CD14-positive monocyte (primary cell): ENCODE data around the gene HOXD8. TPM values are rescaled to one million over a fixed set of nuclear protein-coding genes. Genes with fewer than 3 reads are reported as not detected.

Source experiments
- DNase-seq, 3 donors: peaks; one replicate each; pipeline ENCODE4 v3.0.0-alpha.2; 2011 to 2022
- H2AFZ ChIP-seq: 2 replicates; pipeline ENCODE4 v1.6.0; 2012; ENCODE audit warnings: mild to moderate bottlenecking, low read depth, low read length, inconsistent platforms; ENCODE audit not compliant: insufficient read depth, poor library complexity, severe bottlenecking
- H3K27ac ChIP-seq, 2 donors: 1 replicate in 1 of 2; 2 replicates in 1 of 2; pipeline ENCODE4 v1.5.1; 2012 to 2013; ENCODE audit warnings: low read length in 2 of 2, control low read depth in 1 of 2, inconsistent platforms in 1 of 2, low read depth in 1 of 2, mild to moderate bottlenecking in 1 of 2
- H3K27me3 ChIP-seq, 2 donors: one replicate each; pipeline versions ENCODE4 v1.6.0 to v1.6.1; 2011 to 2013; ENCODE audit warnings: low read length in 2 of 2; ENCODE audit not compliant: control insufficient read depth in 2 of 2, insufficient read depth in 2 of 2
- H3K36me3 ChIP-seq, 2 donors: replicated peaks in 1 of 2; 1 replicate in 1 of 2; 2 replicates in 1 of 2; pipeline versions ENCODE4 v1.5.1 to v1.6.1; 2012 to 2013; ENCODE audit warnings: low read length in 2 of 2, control low read depth in 1 of 2, inconsistent platforms in 1 of 2, mild to moderate bottlenecking in 1 of 2; ENCODE audit not compliant: insufficient read depth in 2 of 2, control insufficient read depth in 1 of 2
- H3K4me1 ChIP-seq, 2 donors: 1 replicate in 1 of 2; 2 replicates in 1 of 2; pipeline versions ENCODE4 v1.5.1 to v1.6.1; 2012 to 2013; ENCODE audit warnings: low read length in 2 of 2, control low read depth in 1 of 2, inconsistent platforms in 1 of 2, mild to moderate bottlenecking in 1 of 2, moderate library complexity in 1 of 2; ENCODE audit not compliant: insufficient read depth in 2 of 2, control insufficient read depth in 1 of 2
- H3K4me2 ChIP-seq: replicated peaks from 2 replicates; pipeline ENCODE3; 2012; ENCODE audit warnings: low read length, moderate library complexity, mild to moderate bottlenecking; ENCODE audit not compliant: poor library complexity, severe bottlenecking; ENCODE audit errors: extremely low read depth
- H3K4me3 ChIP-seq, 3 experiments: fragments of 200-600 bp in 1 of 3; sonication (generic) in 1 of 3; replicated peaks in 1 of 3; 1 replicate in 2 of 3; 2 replicates in 1 of 3; pipeline ENCODE4 v1.5.1; 2011 to 2013; ENCODE audit warnings: low read length in 3 of 3, mild to moderate bottlenecking in 3 of 3, control low read depth in 2 of 3, low read depth in 2 of 3, inconsistent platforms in 1 of 3, moderate library complexity in 1 of 3
- H3K79me2 ChIP-seq: 2 replicates; pipeline ENCODE4 v1.6.0; 2012; ENCODE audit warnings: mild to moderate bottlenecking, control low read depth, inconsistent platforms, low read length, moderate library complexity; ENCODE audit not compliant: insufficient read depth
- H3K9ac ChIP-seq: 2 replicates; pipeline ENCODE4 v1.6.0; 2017; ENCODE audit warnings: low read length, mild to moderate bottlenecking; ENCODE audit not compliant: insufficient read depth, poor library complexity, severe bottlenecking
- H3K9me3 ChIP-seq, 2 donors: replicated peaks in 1 of 2; 1 replicate in 1 of 2; 2 replicates in 1 of 2; pipeline versions ENCODE4 v1.5.1 to v1.6.1; 2012 to 2013; ENCODE audit warnings: low read length in 2 of 2, control low read depth in 1 of 2; ENCODE audit not compliant: control insufficient read depth in 1 of 2, insufficient read depth in 1 of 2
- H4K20me1 ChIP-seq: 2 replicates; pipeline ENCODE4 v1.6.0; 2012; ENCODE audit warnings: mild to moderate bottlenecking, low read length, control low read depth, moderate library complexity; ENCODE audit not compliant: insufficient read depth
- H3K27ac Mint-ChIP-seq, 7 donors: one replicate each; pipeline ENCODE4 v1.8.0; 2020; ENCODE audit warnings: mild to moderate bottlenecking in 7 of 7, mixed read lengths in 7 of 7, moderate library complexity in 6 of 7, inconsistent platforms in 2 of 7
- H3K27me3 Mint-ChIP-seq, 3 donors: one replicate each; pipeline ENCODE4 v1.8.0; 2021 to 2022; ENCODE audit warnings: low read depth in 3 of 3, mild to moderate bottlenecking in 3 of 3, mixed read lengths in 3 of 3, moderate library complexity in 3 of 3, inconsistent platforms in 1 of 3
- H3K36me3 Mint-ChIP-seq, 2 donors: one replicate each; pipeline ENCODE4 v1.8.0; 2020; ENCODE audit warnings: mixed read lengths in 2 of 2, inconsistent platforms in 1 of 2, mild to moderate bottlenecking in 1 of 2
- H3K4me1 Mint-ChIP-seq: one replicate; pipeline ENCODE4 v1.8.0; 2020; ENCODE audit warnings: mild to moderate bottlenecking, mixed read lengths
- H3K4me3 Mint-ChIP-seq, 2 donors: one replicate each; pipeline ENCODE4 v1.8.0; 2020; ENCODE audit warnings: mild to moderate bottlenecking in 2 of 2, mixed read lengths in 2 of 2, moderate library complexity in 1 of 2
- H3K9me3 Mint-ChIP-seq, 7 donors: one replicate each; pipeline ENCODE4 v1.8.0; 2020 to 2022; ENCODE audit warnings: mixed read lengths in 7 of 7, mild to moderate bottlenecking in 6 of 7, moderate library complexity in 6 of 7, inconsistent platforms in 2 of 7
- WGBS: methylation state at CpG from one replicate; pipeline ENCODE4 v1.1.5; 2013; ENCODE audit warnings: missing lambda C conversion rate; ENCODE audit not compliant: insufficient coverage; 5-methylcytosine and 5-hydroxymethylcytosine counted together
- intact Hi-C, 2 donors: fragments of 100-400 bp; cut with micrococcal nuclease; formaldehyde crosslinking; loops; one replicate each; pipeline versions ENCODE4 v1.15.0 to v1.15.1; 2023
- polyA plus RNA-seq, 3 donors: library from polyadenylated mRNA; depleted of rRNA in 1 of 3; unstranded in 2 of 3; stranded (reverse) in 1 of 3; fragments of 300-500 nt in 2 of 3; fragments of >200 nt in 1 of 3; fragmentation: Illumina TruSeq in 2 of 3; gene quantifications; 1 replicate in 2 of 3; 2 replicates in 1 of 3; pipeline ENCODE4 v1.2.3, GENCODE V29; 2012 to 2021
- TF ChIP-seq, protein P1 (sequence below): fragments of 200-600 bp; IDR thresholded peaks from one replicate; pipeline ENCODE4 v1.8.0; 2022; ENCODE audit warnings: antibody characterized with exemption, mild to moderate bottlenecking

Gene HOXD8
- polyA plus RNA-seq, 3 donors = not detected

DNA sequence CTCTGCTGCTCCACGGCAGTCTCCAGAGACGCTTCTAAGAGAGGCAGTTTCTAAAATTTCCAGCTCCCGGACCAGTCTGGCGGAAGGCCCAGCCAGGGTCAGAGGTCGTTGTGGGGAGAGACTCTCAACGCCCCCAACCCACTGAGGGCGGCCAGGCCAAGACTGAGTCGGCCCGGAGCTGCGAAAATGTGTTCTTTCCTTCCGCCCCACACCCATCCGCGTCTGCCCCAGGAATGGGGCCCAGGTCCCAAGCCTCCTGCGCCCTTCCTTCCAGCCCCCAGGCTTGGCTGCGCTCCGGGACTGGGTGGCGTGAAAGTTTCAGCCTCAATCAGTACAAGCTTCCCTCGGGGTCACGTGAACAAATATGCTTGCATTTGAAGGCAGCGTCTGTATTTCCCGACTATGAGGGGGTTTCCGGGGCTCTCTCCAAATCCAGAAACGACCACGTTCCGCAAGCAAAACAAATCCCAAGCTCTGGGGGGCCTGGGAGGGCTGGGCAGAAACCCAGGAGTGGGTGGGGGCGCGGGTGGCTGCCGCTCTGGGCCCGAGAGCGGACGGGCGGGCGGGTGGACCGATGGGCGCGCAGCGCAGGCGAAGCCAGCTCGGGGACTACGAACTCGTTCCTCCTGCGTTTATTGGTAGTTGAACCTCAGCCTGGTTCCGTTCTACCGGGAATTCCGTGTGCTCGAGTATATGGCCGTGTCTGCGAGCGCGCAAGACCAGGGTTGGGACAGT, 30.9 kb downstream of the HOXD8 start:
- 9% methylated on average over 48 of the region's 50 CpGs for WGBS

DNA sequence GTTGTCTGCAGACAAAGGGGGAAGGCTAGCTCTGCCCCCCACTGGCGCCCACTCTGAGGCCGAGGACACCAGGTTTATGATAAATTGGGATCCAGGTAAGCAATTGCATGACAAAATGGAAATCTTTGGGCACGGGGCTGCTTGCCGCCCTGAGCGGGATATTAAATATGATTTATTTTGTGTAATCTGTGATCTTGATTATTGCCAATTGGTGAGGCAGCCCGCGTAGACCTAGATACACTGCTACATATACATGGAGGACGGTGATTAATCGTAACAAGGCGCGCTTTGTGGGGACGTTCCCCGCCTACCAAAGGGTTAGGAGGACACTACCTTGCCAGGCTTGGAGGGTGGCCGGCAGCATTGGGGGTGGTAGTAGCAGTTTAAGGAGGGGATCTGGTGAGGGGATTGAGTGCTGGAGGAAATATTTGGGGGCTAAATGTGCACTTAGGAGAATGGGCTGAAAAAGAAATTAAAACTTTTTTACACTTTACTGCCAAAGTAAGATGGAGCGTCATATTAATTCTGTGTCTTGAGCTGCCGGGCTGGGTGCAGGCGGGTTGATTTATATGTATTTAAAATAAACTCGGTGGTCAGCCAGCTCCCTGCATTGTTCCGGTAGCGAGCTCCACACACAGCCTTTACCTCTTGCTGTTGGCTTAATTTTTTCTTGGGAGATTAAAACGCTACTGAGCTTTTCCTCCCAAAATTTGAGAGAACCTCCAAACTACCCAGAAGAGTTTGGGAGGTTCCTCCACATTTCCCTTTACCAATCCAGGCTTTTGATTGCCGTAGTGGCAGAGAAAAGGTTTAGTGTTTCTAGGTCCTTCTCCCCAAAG, 31.7 kb downstream of the HOXD8 start:
- no peak overlapping the region for H3K4me3 ChIP-seq
- Mint-ChIP-seq H3K27me3 (peaks cover 96 to 100% (median 99%) of the 10 kb centered on the region in 3 donors), H3K4me1 (peaks cover 9% of the 10 kb centered on the region), H3K4me3 (peak overlapping the region in 1 of 2 donors; percentile 84), H3K9me3 (peaks cover 0 to 58% (median 27%) of the 10 kb centered on the region in 7 donors), H3K36me3 (peaks cover 0 to 10% of the 10 kb centered on the region in 2 donors), H3K27ac (no peak overlapping the region)
- peaks cover 85 to 100% of the 10 kb centered on the region in 2 donors for H3K27me3 ChIP-seq
- no peak overlapping the region for H3K27ac ChIP-seq
- H3K4me2 ChIP-seq = no peak overlapping the region
- WGBS = 14% methylated on average over 11 of the region's 22 CpGs
- no peak overlapping the region for H2AFZ ChIP-seq
- H4K20me1 ChIP-seq = no peaks in the 10 kb centered on the region
- no peaks in the 10 kb centered on the region for H3K36me3 ChIP-seq
- intact Hi-C loops = no loop called here
- peaks cover 4 to 55% of the 10 kb centered on the region in 2 donors for H3K9me3 ChIP-seq
- H3K79me2 ChIP-seq = no peaks in the 10 kb centered on the region
- H3K4me1 ChIP-seq = no peaks in the 10 kb centered on the region
- no peak for DNase-seq
- no peak overlapping the region for H3K9ac ChIP-seq
- TF ChIP-seq, protein P1, sequence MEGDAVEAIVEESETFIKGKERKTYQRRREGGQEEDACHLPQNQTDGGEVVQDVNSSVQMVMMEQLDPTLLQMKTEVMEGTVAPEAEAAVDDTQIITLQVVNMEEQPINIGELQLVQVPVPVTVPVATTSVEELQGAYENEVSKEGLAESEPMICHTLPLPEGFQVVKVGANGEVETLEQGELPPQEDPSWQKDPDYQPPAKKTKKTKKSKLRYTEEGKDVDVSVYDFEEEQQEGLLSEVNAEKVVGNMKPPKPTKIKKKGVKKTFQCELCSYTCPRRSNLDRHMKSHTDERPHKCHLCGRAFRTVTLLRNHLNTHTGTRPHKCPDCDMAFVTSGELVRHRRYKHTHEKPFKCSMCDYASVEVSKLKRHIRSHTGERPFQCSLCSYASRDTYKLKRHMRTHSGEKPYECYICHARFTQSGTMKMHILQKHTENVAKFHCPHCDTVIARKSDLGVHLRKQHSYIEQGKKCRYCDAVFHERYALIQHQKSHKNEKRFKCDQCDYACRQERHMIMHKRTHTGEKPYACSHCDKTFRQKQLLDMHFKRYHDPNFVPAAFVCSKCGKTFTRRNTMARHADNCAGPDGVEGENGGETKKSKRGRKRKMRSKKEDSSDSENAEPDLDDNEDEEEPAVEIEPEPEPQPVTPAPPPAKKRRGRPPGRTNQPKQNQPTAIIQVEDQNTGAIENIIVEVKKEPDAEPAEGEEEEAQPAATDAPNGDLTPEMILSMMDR = no peak

More for the DNA sequence above, 30.9 kb downstream of the HOXD8 start:
- H3K4me2 ChIP-seq = no peak overlapping the region
- no peaks in the 10 kb centered on the region for H3K36me3 ChIP-seq
- H2AFZ ChIP-seq = no peak overlapping the region
- Mint-ChIP-seq H3K4me1 (peaks cover 9% of the 10 kb centered on the region), H3K9me3 (peaks cover 0 to 50% (median 29%) of the 10 kb centered on the region in 7 donors), H3K27me3 (peaks cover 95 to 100% (median 98%) of the 10 kb centered on the region in 3 donors), H3K27ac (no peak overlapping the region), H3K4me3 (peak overlapping the region in 1 of 2 donors; percentile 84), H3K36me3 (peaks cover 0 to 10% of the 10 kb centered on the region in 2 donors)
- no peak for DNase-seq
- H3K9ac ChIP-seq = no peak overlapping the region
- no peaks in the 10 kb centered on the region for H4K20me1 ChIP-seq
- no peak overlapping the region for H3K27ac ChIP-seq
- H3K9me3 ChIP-seq = peaks cover 4 to 48% of the 10 kb centered on the region in 2 donors
- H3K4me1 ChIP-seq = no peaks in the 10 kb centered on the region
- no peaks in the 10 kb centered on the region for H3K79me2 ChIP-seq
- H3K4me3 ChIP-seq = no peak overlapping the region
- intact Hi-C loops = no loop called here
- H3K27me3 ChIP-seq = peaks cover 85 to 100% of the 10 kb centered on the region in 2 donors
- TF ChIP-seq, protein P1 = no peak
